Activated naive CD8-positive, alpha-beta T cell treated with anti-CD3 and anti-CD28 coated beads, Interleukin-2, amount 10 ng/mL, durations not matched to agents 7 days and 5 days (primary cell): ENCODE data around the gene SYT9. TPM values are rescaled to one million over a fixed set of nuclear protein-coding genes. Genes with fewer than 3 reads are reported as not detected.

ENCODE experiments used
- ATAC-seq: fragments of 150-1000 bp; cut with Tn5 transposase; one replicate; pipeline ENCODE4 v1.10.0; 2021; ENCODE audit warnings: low read depth, moderate library complexity
- POLR2A ChIA-PET: fragments of 350-600 bp; sonication (Branson Sonifier 250); formaldehyde crosslinking; loops from one replicate; lab custom pipeline; 2021; ENCODE audit warnings: antibody characterized with exemption; lab: Charles Lee
- DNase-seq: peaks from one replicate; pipeline ENCODE4 v3.0.0; 2021
- H3K27ac Mint-ChIP-seq: one replicate; pipeline ENCODE4 v1.8.0; 2022; ENCODE audit warnings: mild to moderate bottlenecking, mixed read lengths
- H3K27me3 Mint-ChIP-seq: one replicate; pipeline ENCODE4 v1.8.0; 2022; ENCODE audit warnings: mild to moderate bottlenecking, moderate library complexity, mixed read lengths
- H3K36me3 Mint-ChIP-seq: one replicate; pipeline ENCODE4 v1.8.0; 2021; ENCODE audit warnings: mild to moderate bottlenecking, mixed read lengths
- H3K4me1 Mint-ChIP-seq: one replicate; pipeline ENCODE4 v1.8.0; 2021; ENCODE audit warnings: mixed read lengths
- H3K4me3 Mint-ChIP-seq: one replicate; pipeline ENCODE4 v1.8.0; 2022; ENCODE audit warnings: mild to moderate bottlenecking, moderate library complexity, mixed read lengths
- H3K9me3 Mint-ChIP-seq: one replicate; pipeline ENCODE4 v1.8.0; 2021; ENCODE audit warnings: mixed read lengths
- total RNA-seq, 2 experiments: library from RNA; stranded (reverse); gene quantifications; one replicate each; pipeline ENCODE4 v1.2.3, GENCODE V29; 2021

Gene SYT9
- total RNA-seq, 2 experiments from 2014 or later: not detected

DNA sequence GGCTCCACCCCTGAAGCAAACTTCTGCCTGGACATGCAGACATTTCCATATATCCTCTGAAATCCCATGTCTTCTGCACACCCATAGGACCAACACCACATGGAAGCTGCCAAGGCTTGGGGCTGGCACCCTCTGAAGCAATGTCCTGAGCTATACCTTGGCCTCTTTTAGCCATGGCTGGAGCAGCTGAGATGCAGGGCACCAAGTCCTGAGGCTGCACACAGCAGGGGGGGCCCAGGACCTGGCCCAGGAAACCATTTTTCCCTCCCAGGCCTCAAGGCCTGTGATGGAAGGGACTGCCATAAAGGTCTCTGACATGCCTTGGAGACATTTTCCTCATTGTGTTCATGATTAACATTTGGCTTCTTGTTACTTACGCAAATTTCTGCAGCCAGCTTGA is 34.5 kb downstream of the SYT9 start:
- H3K36me3 Mint-ChIP-seq: no peaks in the 10 kb centered on the region
- DNase-seq: no peak
- no peaks in the 10 kb centered on the region for H3K27me3 Mint-ChIP-seq
- POLR2A ChIA-PET: no interaction called here
- H3K4me3 Mint-ChIP-seq: no peak overlapping the region
- H3K9me3 Mint-ChIP-seq: peaks cover 4% of the 10 kb centered on the region
- H3K4me1 Mint-ChIP-seq: no peaks in the 10 kb centered on the region
- no peak for ATAC-seq
- H3K27ac Mint-ChIP-seq: no peak overlapping the region

GRCh38 chr11:7291100-7291829 is 39.6 kb downstream of the SYT9 start:
- no peak overlapping the region for H3K27ac Mint-ChIP-seq
- H3K27me3 Mint-ChIP-seq: no peaks in the 10 kb centered on the region
- no peaks in the 10 kb centered on the region for H3K36me3 Mint-ChIP-seq
- peaks cover 2% of the 10 kb centered on the region for H3K9me3 Mint-ChIP-seq
- DNase-seq (no peak), ATAC-seq (no peak)
- no peaks in the 10 kb centered on the region for H3K4me1 Mint-ChIP-seq
- H3K4me3 Mint-ChIP-seq: no peak overlapping the region
- POLR2A ChIA-PET: no interaction called here

- POLR2A ChIA-PET: no interaction called here
- no peak overlapping the region for H3K4me3 Mint-ChIP-seq
- no peak for DNase-seq
- H3K27me3 Mint-ChIP-seq: no peaks in the 10 kb centered on the region
- H3K36me3 Mint-ChIP-seq: no peaks in the 10 kb centered on the region
- no peak for ATAC-seq
- H3K9me3 Mint-ChIP-seq: no peaks in the 10 kb centered on the region
- H3K27ac Mint-ChIP-seq: no peak overlapping the region
- no peaks in the 10 kb centered on the region for H3K4me1 Mint-ChIP-seq
These were observed 41.2 kb downstream of the SYT9 start for GRCh38 chr11:7292922-7293321.

GRCh38 chr11:7299393-7299792 is 47.7 kb downstream of the SYT9 start:
- Mint-ChIP-seq H3K4me1 (no peaks in the 10 kb centered on the region), H3K27me3 (no peaks in the 10 kb centered on the region), H3K36me3 (no peaks in the 10 kb centered on the region), H3K27ac (no peak overlapping the region), H3K9me3 (no peaks in the 10 kb centered on the region), H3K4me3 (no peak overlapping the region)
- POLR2A ChIA-PET: no interaction called here
- no peak for DNase-seq
- ATAC-seq: no peak

DNA sequence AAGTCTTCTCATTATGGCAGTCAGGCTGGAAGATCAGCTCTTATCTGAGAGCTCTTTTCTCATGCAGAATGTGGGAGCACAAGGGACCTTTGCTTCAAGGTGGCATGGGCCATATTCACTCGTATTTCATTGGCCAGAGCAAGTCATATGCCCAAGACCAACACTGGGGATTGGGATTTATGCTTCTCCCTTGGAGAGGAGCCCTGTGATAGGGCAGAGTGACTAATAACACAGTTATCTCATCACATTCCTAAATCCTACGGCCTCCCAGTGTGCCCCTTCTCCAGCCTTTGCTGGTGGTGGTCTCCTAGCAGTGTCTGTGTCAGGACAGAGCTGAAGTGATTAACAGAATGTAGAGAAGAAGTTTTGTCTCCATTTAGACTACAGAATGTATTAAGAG is 48.6 kb downstream of the SYT9 start:
- POLR2A ChIA-PET: no interaction called here
- H3K4me1 Mint-ChIP-seq: no peaks in the 10 kb centered on the region
- no peak for DNase-seq

DNA sequence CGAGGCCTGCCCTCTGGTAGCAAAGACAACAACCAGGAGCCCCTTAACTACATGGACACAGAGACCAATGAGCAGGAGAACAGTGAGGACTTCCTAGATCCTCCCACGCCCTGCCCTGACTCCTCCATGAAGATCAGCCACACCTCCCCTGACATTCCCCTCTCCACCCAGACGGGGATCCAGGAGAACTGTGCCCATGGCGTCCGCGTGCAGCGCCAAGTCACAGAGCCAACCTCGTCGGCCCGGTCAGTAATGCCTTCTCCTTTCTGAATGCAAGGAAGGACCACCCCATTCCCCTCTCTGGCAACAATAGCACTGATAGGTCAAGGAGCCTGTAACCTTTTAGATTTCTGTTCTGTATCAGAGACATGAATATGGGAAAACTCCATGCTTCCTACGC is 51.4 kb downstream of the SYT9 start:
- Mint-ChIP-seq H3K9me3 (no peaks in the 10 kb centered on the region), H3K4me1 (no peaks in the 10 kb centered on the region), H3K36me3 (no peaks in the 10 kb centered on the region), H3K27ac (no peak overlapping the region), H3K27me3 (peaks cover 3% of the 10 kb centered on the region), H3K4me3 (no peak overlapping the region)
- no peak for DNase-seq
- POLR2A ChIA-PET: no interaction called here
- no peak for ATAC-seq

More for the DNA sequence above, 48.6 kb downstream of the SYT9 start:
- no peak overlapping the region for H3K4me3 Mint-ChIP-seq
- H3K27me3 Mint-ChIP-seq: peaks cover 3% of the 10 kb centered on the region
- no peak for ATAC-seq
- H3K36me3 Mint-ChIP-seq: no peaks in the 10 kb centered on the region
- no peaks in the 10 kb centered on the region for H3K9me3 Mint-ChIP-seq
- H3K27ac Mint-ChIP-seq: no peak overlapping the region

DNA sequence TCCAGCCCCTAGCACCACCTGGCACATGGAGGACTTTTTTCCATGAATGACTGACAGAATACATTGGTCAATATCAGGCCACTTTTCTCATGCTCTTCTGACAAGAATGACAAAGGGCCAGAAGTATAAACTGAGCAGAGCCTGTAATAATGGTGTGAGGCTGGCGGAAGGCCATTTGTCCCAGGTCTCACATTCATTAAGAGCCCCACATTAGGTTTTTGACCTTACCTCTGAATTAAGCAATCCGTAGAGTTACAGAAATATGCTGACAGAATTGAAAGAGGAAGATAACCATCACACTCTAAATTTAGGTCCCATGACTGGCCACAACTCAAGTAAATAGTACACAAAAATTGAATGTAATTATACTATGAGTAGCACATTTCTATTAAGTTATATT is 55.2 kb downstream of the SYT9 start:
- Mint-ChIP-seq H3K36me3 (no peaks in the 10 kb centered on the region), H3K4me1 (no peaks in the 10 kb centered on the region), H3K9me3 (no peaks in the 10 kb centered on the region), H3K27me3 (peaks cover 5% of the 10 kb centered on the region), H3K27ac (no peak overlapping the region), H3K4me3 (no peak overlapping the region)
- DNase-seq: no peak
- no peak for ATAC-seq
- POLR2A ChIA-PET: no interaction called here

DNA sequence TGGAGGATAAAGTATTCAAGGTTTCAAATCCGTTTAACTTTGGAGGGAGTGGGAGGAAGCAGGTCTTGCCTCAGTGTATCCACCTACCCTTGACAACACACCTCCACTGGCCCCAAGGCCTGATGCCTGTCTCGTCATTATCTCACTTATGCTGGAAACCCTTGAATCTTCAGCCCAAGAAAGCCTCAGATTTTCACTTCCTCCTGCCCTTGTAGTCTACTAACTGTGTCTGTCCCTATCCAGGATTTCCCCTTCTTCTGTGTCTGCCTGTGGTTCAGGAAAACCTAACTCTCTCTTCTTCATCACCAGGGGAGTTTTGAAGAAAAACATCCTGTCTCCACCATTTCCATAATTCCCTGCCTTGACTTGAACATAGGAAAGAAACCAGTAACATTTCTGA is 56.1 kb downstream of the SYT9 start:
- no peak for ATAC-seq
- no peak overlapping the region for H3K27ac Mint-ChIP-seq
- H3K4me1 Mint-ChIP-seq: no peaks in the 10 kb centered on the region
- no peak overlapping the region for H3K4me3 Mint-ChIP-seq
- peaks cover 5% of the 10 kb centered on the region for H3K27me3 Mint-ChIP-seq
- no peaks in the 10 kb centered on the region for H3K36me3 Mint-ChIP-seq
- no peaks in the 10 kb centered on the region for H3K9me3 Mint-ChIP-seq
- POLR2A ChIA-PET: no interaction called here
- no peak for DNase-seq

- Mint-ChIP-seq H3K36me3 (no peaks in the 10 kb centered on the region), H3K4me3 (no peak overlapping the region), H3K9me3 (no peaks in the 10 kb centered on the region), H3K27me3 (peaks cover 5% of the 10 kb centered on the region), H3K4me1 (no peaks in the 10 kb centered on the region), H3K27ac (no peak overlapping the region)
- POLR2A ChIA-PET: no interaction called here
- ATAC-seq (no peak), DNase-seq (no peak)
These were observed 60.2 kb downstream of the SYT9 start for GRCh38 chr11:7311903-7312302.

DNA sequence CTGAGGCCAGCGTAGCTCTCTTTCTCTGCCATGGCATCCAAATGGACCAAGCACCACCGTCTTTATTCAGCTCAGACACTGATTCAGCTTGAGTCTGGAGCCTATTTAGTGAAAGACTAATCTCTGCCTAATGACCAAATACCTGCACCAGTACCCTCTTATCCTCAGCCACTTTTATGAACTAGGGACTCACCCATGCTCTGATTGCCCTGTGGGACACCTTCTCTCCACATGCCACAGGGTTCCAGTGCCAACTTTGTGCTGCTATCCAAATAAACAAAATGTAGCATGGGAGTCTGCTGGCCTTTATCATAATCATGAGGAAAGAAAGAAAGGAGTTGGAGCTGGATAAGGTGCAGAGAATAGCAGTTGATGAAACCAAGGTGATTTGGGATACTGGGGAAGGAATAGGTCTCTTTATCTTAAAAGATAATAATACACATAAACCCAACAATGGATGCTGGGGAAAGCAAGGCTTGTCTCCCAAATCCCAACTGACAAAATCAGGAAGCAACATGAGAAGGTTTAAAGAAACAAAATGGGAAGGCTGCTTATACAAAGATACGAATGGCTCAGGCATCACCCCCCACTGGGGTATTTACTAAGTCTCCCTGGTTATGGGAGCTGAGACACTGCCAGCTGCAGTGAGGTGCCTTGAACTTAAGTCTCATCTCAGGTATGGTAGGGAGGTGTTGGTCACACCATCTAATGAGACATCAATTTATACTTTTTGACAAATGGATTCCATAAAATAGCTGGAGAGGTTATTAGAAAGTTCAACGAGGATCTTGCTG is 63.3 kb downstream of the SYT9 start:
- ATAC-seq: no peak
- H3K27ac Mint-ChIP-seq: no peak overlapping the region
- peaks cover 3% of the 10 kb centered on the region for H3K27me3 Mint-ChIP-seq
- H3K36me3 Mint-ChIP-seq: no peaks in the 10 kb centered on the region
- POLR2A ChIA-PET: no interaction called here
- no peaks in the 10 kb centered on the region for H3K9me3 Mint-ChIP-seq
- H3K4me3 Mint-ChIP-seq: no peak overlapping the region
- DNase-seq: no peak
- no peaks in the 10 kb centered on the region for H3K4me1 Mint-ChIP-seq

DNA sequence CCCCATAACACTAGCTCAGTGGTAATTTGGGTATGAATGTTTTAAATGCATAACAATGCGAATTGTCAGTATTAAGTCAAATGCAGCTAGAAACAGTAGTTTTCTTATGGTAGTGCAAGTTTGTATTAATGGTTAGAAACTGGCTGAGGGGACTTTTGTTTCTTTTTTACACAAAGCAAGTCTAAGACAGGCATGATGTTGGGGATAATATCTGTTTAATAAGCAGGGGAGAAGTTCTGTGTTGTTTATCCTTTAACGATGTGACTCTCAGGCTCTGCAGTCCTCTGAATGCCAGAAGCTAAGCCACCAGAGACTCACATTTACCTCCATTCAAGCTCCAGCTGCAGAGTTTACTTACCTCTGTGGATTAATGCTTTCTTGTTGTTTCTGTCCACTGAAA is 67.8 kb downstream of the SYT9 start:
- DNase-seq: no peak
- H3K36me3 Mint-ChIP-seq: no peaks in the 10 kb centered on the region
- no peak overlapping the region for H3K27ac Mint-ChIP-seq
- no peak overlapping the region for H3K4me3 Mint-ChIP-seq
- no peaks in the 10 kb centered on the region for H3K27me3 Mint-ChIP-seq
- POLR2A ChIA-PET: no interaction called here
- no peaks in the 10 kb centered on the region for H3K4me1 Mint-ChIP-seq
- no peaks in the 10 kb centered on the region for H3K9me3 Mint-ChIP-seq
- ATAC-seq: no peak

DNA sequence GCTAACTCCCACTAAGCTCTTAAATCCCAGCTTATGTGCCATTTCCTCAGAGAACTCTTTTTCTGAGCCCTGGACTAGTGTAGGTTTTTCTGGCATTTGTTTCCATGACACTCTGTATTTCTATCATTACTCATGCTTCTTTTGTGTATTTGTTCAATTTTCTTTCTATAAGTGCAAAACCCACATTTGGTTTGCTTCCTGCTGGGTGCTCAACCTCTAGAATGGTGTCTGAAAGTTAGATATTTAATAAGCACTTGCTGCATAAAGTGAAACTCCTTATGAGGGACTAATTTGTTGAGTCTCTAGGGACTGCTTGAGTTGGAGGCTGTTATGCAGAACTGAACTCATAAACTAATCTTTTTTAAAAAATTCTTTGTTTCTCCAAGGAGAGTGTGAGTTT is 68.6 kb downstream of the SYT9 start:
- Mint-ChIP-seq H3K27ac (no peak overlapping the region), H3K9me3 (no peaks in the 10 kb centered on the region), H3K4me3 (no peak overlapping the region), H3K4me1 (no peaks in the 10 kb centered on the region), H3K27me3 (no peaks in the 10 kb centered on the region), H3K36me3 (no peaks in the 10 kb centered on the region)
- ATAC-seq (no peak), DNase-seq (no peak)
- POLR2A ChIA-PET: no interaction called here

GRCh38 chr11:7321473-7322450 is 70.1 kb downstream of the SYT9 start:
- Mint-ChIP-seq H3K36me3 (no peaks in the 10 kb centered on the region), H3K9me3 (no peaks in the 10 kb centered on the region), H3K27ac (no peak overlapping the region), H3K4me1 (no peaks in the 10 kb centered on the region), H3K27me3 (no peaks in the 10 kb centered on the region), H3K4me3 (no peak overlapping the region)
- no peak for DNase-seq
- POLR2A ChIA-PET: no interaction called here
- no peak for ATAC-seq
